ENCODE results near the gene SLC8A1. TPM values are rescaled to one million over a fixed set of nuclear protein-coding genes. Genes with fewer than 3 reads are reported as not detected.

SLC8A1 gene
- total RNA-seq, 1 donor from 2014 or later = 4.2 TPM

- H3K9me3 Mint-ChIP-seq = no peaks in the 10 kb centered on the region
- no peaks in the 10 kb centered on the region for H3K4me1 Mint-ChIP-seq
- no peaks in the 10 kb centered on the region for H3K27me3 Mint-ChIP-seq (ENCODE audit: low read depth)
- no peak overlapping the region for H3K4me3 Mint-ChIP-seq
- DNase-seq (ENCODE audit: low read depth, low spot score) = no peak
- no peak for TF ChIP-seq CTCF (conservative IDR thresholded peaks at IDR 0.05)
- no peaks in the 10 kb centered on the region for H3K36me3 Mint-ChIP-seq (ENCODE audit: low read depth)
- no peak overlapping the region for H3K27ac Mint-ChIP-seq (ENCODE audit: unreplicated experiment)
Measured at GRCh38 chr2:40261042-40261441, 190.8 kb downstream of the SLC8A1 start.

- no peak for DNase-seq (ENCODE audit: low read depth, low spot score)
- H3K27me3 Mint-ChIP-seq (ENCODE audit: low read depth) = no peaks in the 10 kb centered on the region
- H3K36me3 Mint-ChIP-seq (ENCODE audit: low read depth) = no peaks in the 10 kb centered on the region
- H3K9me3 Mint-ChIP-seq = no peaks in the 10 kb centered on the region
- no peak overlapping the region for H3K4me3 Mint-ChIP-seq
- H3K4me1 Mint-ChIP-seq = no peaks in the 10 kb centered on the region
- H3K27ac Mint-ChIP-seq (ENCODE audit: unreplicated experiment) = no peak overlapping the region
- TF ChIP-seq CTCF (conservative IDR thresholded peaks at IDR 0.05) = no peak
Measured at GRCh38 chr2:40260437-40260836, 191.5 kb downstream of the SLC8A1 start.

DNA sequence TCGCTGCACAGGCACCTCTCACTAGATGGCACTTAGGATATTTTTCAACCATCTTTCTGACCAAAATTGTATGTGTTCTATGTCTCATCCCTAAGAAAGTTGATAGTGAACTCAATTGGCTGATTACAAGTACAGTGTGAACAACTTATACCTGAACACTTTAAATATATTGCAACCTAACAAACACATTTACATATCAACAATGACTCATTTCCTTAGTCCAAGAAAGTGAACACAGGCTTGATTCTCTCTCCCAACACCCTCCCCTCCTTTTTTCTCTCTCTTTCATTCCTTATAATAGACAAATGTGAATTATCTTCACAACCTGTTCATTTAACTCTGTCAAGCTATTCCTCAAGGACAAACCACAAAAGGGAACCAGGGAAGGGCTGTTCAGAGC is 192.0 kb downstream of the SLC8A1 start:
- H3K9me3 Mint-ChIP-seq = no peaks in the 10 kb centered on the region
- no peaks in the 10 kb centered on the region for H3K27me3 Mint-ChIP-seq (ENCODE audit: low read depth)
- H3K27ac Mint-ChIP-seq (ENCODE audit: unreplicated experiment) = no peak overlapping the region
- H3K4me3 Mint-ChIP-seq = no peak overlapping the region
- no peak for DNase-seq (ENCODE audit: low read depth, low spot score)
- TF ChIP-seq CTCF (conservative IDR thresholded peaks at IDR 0.05) = no peak
- H3K4me1 Mint-ChIP-seq = no peaks in the 10 kb centered on the region
- H3K36me3 Mint-ChIP-seq (ENCODE audit: low read depth) = no peaks in the 10 kb centered on the region

GRCh38 chr2:40258135-40258457 is 193.8 kb downstream of the SLC8A1 start:
- no peak overlapping the region for H3K27ac Mint-ChIP-seq (ENCODE audit: unreplicated experiment)
- H3K27me3 Mint-ChIP-seq (ENCODE audit: low read depth) = no peaks in the 10 kb centered on the region
- TF ChIP-seq CTCF (conservative IDR thresholded peaks at IDR 0.05) = no peak
- H3K9me3 Mint-ChIP-seq = no peaks in the 10 kb centered on the region
- DNase-seq (ENCODE audit: low read depth, low spot score) = no peak
- no peaks in the 10 kb centered on the region for H3K36me3 Mint-ChIP-seq (ENCODE audit: low read depth)
- no peak overlapping the region for H3K4me3 Mint-ChIP-seq
- no peaks in the 10 kb centered on the region for H3K4me1 Mint-ChIP-seq

DNA sequence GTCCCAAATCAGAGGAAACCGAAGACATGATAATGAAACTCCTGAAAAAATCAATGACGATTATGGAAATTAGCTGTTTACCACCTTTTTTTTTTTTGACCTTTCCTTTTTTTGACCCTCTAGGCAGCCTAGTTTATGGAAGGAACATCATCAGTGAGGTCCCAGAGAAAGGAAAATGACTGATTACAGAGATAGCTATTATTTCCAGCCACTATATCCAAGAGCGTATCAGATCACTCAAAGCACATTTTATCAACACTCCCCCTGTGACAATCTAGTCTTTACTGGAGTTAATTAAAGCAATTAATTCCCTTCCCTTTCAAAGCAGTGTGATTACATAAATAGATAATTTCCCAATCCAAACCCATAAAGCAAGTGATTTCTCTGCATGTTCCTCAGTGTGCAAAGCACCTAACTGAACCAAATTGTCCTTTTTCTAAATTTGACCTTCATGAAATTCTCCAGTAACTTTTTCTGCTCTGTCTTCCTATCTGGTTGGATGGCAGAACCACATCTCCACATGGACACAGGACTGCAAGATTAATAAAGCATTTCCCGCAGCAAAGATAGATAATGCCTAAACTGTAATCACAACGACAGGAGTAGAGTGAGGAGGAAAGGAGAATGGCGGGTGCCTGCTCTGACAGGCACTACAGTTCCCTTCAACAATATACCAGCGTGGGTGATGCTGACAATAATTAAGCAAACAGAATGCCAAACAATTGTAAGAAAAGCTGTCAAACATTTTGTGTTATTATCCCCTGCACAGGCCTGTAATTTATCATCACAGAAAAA is 194.4 kb downstream of the SLC8A1 start:
- H3K9me3 Mint-ChIP-seq = no peaks in the 10 kb centered on the region
- H3K4me1 Mint-ChIP-seq = no peaks in the 10 kb centered on the region
- no peak overlapping the region for H3K4me3 Mint-ChIP-seq
- H3K27me3 Mint-ChIP-seq (ENCODE audit: low read depth) = no peaks in the 10 kb centered on the region
- TF ChIP-seq CTCF (conservative IDR thresholded peaks at IDR 0.05) = no peak
- H3K27ac Mint-ChIP-seq (ENCODE audit: unreplicated experiment) = no peak overlapping the region
- no peak for DNase-seq (ENCODE audit: low read depth, low spot score)
- no peaks in the 10 kb centered on the region for H3K36me3 Mint-ChIP-seq (ENCODE audit: low read depth)

All from neural crest cell (in vitro differentiated cells).